SKM-1 treated with dmso at 0.1 percent for 144 hours (cell line): ENCODE measurements around the gene RAET1G.
A peak's percentile ranks its signal among the peaks of the same experiment; 100 is the strongest.
"Not testable (repeated sequence)": the region's sequence is repeated elsewhere in the genome, so short reads cannot be mapped to it uniquely, and the experiment has no call there.

Experiments used
- DNase-seq: peaks from one replicate; lab custom pipeline; 2025; ENCODE audit not compliant: unreplicated experiment; lab: John Stamatoyannopoulos, UW

RAET1G gene

GRCh38 chr6:149954328-149954983, 31.5 kb upstream of the RAET1G start:
- DNase-seq, result not testable (repeated sequence)

GRCh38 chr6:149953934-149954327, 31.0 kb upstream of the RAET1G start:
- not testable (repeated sequence) for DNase-seq

DNA sequence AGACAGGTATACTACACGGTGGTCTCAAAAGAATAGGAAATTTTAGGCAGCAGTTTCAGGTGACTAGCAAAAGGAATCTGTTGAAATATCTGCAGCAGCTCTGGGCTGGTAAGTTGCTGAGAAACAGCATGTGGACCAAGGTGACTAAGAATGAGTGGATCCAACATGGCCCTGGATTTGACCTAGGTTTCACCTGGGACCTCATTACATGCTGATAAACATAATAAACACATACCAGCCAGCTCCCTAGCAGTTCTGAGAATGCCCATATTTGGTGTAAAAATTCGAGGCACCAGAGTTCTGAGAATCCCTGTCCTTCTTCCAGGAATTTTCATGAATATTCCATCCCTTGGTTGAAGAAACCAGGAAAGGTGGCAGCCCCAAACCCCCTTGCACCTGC, 30.5 kb upstream of the RAET1G start:
- DNase-seq, result not testable (repeated sequence)

- no peak for DNase-seq
Measured at GRCh38 chr6:149951626-149952025, 28.7 kb upstream of the RAET1G start.

DNA sequence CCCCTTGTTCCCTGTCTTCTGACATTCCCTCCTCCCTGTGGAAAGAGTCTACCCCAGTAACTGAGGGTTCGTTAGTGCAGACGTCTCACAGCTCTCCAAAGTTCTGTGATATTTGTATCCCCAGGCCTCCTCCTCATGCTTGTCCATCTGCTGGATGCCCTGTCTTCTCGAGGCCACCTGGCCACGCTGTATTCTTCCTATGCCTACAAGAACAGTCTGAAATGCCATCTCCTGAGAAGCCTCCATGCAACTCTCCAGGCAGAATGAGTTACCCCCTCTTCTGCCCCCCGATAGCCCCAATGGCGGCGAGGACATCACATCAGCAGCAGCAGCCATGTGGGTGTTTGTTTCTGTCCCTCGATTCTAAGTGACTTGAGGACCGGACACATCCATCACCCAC, 28.2 kb upstream of the RAET1G start:
- DNase-seq, result no peak

- DNase-seq, result no peak
Measured at GRCh38 chr6:149950423-149950822, 27.5 kb upstream of the RAET1G start.

DNA sequence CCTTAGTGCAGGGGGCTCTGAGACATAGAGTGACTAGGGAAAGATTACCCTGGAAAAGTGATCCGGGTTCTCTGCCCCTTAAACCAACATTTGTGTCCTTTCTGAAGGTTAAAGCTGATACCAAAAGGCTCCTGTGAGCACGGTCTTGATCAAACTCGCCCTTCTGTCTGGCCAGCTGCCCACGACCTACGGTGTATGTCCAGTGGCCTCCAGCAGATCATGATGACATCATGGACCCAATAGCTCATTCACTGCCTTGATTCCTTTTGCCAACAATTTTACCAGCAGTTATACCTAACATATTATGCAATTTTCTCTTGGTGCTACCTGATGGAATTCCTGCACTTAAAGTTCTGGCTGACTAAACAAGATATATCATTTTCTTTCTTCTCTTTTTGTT, 25.7 kb upstream of the RAET1G start:
- DNase-seq, result no peak

DNA sequence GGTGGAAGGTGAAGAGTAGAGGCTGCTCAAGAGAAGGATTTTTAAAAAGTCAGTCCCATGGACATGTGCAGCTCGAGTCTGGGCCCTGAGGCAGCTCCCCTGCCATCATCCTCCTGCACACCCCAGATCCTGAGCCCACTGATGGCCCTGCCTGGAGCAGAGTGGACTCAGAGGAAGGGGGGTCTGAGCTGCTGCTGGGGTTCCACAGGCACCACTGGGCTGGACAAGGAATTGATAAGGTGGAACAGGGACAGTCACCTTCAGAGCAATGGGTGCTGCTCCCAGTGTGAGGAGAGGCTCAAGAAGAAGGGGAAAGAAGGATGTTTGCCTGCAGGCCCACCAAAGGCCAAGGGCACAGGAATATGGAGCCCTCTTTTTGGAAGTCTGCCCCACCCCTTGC, 25.1 kb upstream of the RAET1G start:
- DNase-seq, result no peak

GRCh38 chr6:149947533-149947932, 24.6 kb upstream of the RAET1G start:
- not testable (repeated sequence) for DNase-seq

GRCh38 chr6:149946631-149947030, 23.7 kb upstream of the RAET1G start:
- not testable (repeated sequence) for DNase-seq

GRCh38 chr6:149945276-149945675, 22.4 kb upstream of the RAET1G start:
- DNase-seq, result not testable (repeated sequence)

DNA sequence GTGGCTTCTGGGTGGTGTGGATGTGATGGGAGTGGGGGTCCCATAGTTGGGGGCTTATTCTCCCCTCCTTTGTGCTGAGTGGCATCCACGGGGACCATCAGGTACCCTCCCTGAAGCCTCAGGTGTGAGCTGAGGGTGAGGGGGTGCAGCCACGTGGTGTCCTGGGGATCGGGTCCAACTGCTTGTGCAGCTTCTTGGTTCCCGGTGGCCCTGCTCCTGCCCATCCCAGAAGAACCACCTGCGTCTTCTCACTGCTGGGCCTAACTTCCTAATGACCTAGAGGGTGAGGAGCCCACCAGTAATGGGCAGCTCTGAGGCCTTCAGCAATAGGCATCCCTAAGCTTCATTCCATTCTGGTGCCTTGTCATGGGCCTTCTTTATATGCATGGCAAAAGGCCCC, 20.4 kb upstream of the RAET1G start:
- DNase-seq, result not testable (repeated sequence)

DNA sequence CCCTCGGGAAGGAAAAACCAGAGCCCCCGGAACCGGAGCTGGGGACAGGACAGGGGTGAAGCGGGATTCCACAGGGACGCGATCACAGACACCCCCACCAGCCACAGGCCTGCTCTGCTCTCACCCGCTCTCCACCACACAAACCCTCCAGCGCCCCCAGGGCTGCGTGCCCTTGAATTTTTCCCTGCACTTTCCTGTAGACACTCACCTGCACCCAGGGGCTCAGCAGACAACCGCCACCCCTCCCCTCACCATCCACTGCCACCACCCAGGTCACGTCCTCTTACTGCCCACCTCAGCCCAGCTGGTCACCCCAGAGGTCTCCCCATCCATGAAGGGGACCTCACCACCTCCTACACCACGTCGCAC, 19.5 kb upstream of the RAET1G start:
- DNase-seq, result no peak

DNA sequence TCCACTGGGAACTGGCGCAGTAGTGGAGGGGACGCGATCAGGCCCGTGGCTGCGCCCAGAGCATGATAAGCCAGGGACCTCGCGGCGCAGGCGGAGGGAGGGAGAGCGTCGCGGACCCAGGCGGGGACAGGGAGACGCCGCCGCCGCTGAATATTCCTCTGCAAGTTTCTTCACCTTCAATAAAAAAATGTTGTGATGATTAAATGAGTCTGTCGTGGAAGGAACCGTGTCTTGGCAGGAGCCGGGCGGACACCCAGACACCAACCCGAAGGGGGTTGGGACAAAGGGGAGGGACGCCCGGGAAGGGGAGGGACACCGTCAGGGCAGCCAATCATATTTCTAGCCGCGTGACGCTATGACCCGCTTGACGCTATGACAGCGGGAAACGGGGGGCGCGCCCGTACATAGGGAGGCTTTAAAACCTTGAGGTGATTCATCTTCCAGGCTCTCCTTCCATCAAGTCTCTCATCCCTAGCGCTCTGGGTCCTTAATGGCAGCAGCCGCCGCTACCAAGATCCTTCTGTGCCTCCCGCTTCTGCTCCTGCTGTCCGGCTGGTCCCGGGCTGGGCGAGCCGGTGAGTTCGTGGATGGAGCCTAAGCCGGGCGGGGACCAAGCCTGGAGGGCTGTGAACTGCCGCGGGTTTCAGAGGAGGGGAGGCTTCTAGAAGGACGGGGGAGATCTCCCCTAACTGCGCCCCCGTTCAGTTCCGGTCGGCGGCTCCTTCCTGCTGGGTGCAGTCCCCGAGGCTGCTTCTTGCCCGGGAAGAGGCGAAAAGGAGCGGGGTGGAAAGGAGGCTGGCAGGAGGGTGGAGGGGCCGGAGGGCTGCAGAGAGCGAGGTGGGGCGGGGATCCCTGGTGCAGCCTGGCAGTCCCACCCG, 18.9 kb upstream of the RAET1G start, which contains the start of gene ULBP2:
Gene ULBP2, plus strand, starts transcription at position 432 of the 878 bp plus-strand sequence. Its CDS starts 59 bp downstream, at position 491.
- DNase-seq, result peak; percentile 43

DNA sequence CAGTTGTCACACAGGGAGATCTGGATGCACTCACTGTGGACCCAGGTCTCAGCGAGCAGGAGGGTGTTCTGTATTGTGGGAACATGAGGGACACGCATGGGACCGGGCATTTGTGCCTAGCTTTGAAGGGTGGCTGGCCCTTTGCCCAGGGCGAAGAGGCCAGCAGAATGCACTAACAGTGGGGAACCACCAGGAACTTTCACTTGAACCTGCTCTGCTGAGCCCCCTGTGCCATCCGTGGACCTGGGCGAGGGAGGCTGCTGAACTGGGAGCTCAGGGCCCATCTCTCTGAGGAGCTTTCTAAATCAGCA, 17.7 kb upstream of the RAET1G start:
- DNase-seq, result no peak

- DNase-seq, result no peak
Measured at GRCh38 chr6:149939909-149940671, 17.2 kb upstream of the RAET1G start.

- DNase-seq, result no peak
Measured at GRCh38 chr6:149939356-149939648, 16.4 kb upstream of the RAET1G start.

DNA sequence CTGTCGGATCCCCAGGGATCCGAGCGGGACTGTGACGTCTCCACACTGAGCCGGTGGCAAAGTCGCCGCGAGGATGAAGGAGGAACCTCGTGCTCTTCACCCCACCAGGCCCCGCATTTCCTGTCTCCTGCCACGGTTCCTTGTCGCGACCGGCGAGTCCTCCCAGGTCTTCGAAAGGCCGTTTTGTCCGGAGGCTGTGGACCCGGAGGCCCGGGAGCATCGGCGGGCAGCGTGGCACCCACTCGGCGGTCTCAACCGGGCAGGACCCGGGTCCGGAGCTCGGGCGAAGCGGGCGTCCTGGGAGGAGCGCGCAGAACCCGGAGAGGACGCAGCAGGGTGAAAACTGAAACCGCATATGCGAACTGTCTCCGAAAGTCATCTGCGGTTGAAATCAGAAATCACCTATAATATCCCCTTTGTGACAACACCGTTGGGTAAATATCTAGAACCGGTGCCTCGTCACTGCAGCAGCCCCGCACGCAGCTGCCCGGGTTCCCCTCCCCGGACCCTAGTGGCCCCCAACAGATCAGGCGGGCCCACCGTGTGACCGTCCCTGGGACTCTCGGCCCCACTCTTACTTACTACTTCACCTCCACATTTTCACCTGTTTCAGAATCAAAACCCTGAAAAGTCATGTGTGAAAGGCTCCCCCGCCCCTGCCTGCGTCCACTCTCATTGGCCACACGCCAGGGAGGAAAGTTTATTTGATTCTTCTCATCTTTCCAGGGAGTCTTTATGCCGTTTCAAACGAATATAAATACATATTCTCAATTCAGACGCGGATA, 15.8 kb upstream of the RAET1G start:
- DNase-seq, result no peak

DNA sequence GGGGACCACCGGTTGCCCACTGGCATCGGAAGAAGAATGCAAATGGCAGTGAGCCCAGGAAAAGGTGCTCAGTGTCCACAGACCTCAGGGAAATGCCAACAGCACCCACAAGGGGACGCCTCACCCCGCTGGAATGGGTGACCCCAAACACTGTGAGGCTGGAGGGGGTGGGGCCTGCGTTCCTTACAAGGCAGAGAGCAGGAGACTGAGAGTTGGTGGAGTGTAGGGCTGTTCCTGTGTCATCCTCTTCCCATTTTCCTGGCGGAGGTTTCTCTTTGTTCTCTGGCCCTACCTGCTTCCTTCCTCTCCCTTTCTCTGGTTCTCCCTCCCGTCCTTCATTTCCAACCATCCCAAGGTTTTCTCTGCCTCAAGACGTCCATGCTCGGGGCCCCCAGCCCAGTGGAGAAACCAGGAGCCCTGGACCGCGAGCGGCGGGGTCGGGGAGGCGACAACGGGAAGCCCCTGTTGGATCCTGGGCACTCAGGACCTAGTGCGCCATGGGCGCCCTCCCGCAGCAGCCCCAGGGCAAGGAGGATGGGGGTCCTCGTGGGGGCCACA, 15.2 kb upstream of the RAET1G start:
- not testable (repeated sequence) for DNase-seq

DNA sequence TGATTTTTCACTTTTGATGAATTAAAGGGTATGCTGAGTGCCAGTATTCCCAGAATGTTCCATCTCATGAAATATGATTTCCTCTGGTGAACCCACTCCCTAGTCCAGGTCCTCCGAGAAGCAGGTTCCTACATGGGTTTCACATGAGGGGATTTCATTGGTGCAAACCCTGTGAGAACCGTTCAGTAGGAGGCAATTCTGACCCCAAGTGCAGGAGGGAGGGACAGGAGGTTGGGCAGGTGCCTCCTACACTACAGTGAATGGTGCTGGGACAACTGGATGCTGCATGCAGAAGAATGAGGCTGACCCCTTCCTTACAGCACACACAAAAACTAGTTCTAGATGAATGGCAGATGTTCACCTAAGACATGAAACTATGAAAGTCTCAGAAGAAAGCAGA, 13.8 kb upstream of the RAET1G start:
- DNase-seq, result no peak

GRCh38 chr6:149935668-149936067, 12.7 kb upstream of the RAET1G start:
- DNase-seq, result no peak
